Stimulated activated CD4-positive, alpha-beta T cell treated with anti-CD3 and anti-CD28 coated beads, Interleukin-15, amount 100 ng/mL, for 24 hours (primary cell): ENCODE data around the gene ADAMTS17.
"Not testable (repeated sequence)": the region's sequence is repeated elsewhere in the genome, so short reads cannot be mapped to it uniquely, and the experiment has no call there.

Source experiments
- DNase-seq: peaks from one replicate; pipeline ENCODE4 v3.0.0-alpha.2; 2020

The ADAMTS17 gene

DNA sequence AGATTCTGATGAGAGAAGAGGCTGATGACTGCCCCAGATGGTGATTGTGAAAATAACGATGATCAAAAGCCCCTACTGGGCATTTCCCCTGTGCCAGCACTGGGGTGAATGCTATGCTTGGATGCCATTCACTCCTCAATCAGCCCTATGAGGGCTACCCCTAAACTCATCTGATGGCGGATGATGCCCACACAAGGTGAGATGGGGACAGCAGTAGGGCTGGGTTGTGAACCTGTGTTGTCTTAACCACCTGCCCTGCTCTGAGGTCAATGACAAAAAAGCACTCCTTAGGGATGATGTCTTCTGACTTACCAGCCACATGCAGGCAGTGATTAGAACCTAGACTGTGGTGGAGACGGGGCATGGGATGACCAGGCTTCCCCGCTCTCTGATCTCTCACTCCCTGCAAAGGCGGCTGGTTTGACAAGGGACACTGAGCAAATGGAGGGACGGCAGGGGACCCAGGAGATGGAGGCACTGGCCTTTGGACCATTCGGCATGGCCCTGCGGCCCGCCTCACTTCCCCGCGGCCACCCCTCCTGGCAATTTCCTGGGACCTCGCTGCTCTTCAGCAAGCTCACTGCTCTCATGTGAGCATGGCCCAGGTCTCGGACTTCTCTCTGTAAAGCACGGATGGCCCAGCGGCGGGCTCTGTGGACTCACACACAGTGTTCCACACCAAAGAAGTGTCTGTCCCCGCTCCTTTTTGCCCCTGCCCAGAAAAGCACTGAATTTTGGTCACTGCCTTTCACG lies 357.1 kb downstream of the ADAMTS17 start:
- no peak for DNase-seq

DNA sequence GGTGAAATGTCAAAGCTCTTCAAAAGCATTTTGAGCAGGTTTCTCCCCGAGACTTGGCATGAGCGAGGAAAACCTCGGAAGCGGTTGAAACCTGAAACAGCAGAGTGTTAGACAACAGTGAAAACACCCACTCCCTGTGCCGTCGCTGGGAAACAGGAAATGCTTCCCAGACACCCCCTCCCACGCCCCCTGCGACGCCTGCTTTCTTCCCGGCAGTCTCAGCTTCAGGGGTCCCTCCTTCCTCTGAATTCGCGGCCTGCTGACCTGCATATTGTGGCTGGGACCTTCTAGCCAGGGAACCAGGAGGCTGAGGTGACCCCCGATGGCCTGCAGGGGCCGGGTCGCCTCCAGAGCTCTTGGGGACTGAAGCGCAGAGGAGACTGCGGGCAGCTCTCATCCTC lies 357.9 kb downstream of the ADAMTS17 start:
- no peak for DNase-seq

DNA sequence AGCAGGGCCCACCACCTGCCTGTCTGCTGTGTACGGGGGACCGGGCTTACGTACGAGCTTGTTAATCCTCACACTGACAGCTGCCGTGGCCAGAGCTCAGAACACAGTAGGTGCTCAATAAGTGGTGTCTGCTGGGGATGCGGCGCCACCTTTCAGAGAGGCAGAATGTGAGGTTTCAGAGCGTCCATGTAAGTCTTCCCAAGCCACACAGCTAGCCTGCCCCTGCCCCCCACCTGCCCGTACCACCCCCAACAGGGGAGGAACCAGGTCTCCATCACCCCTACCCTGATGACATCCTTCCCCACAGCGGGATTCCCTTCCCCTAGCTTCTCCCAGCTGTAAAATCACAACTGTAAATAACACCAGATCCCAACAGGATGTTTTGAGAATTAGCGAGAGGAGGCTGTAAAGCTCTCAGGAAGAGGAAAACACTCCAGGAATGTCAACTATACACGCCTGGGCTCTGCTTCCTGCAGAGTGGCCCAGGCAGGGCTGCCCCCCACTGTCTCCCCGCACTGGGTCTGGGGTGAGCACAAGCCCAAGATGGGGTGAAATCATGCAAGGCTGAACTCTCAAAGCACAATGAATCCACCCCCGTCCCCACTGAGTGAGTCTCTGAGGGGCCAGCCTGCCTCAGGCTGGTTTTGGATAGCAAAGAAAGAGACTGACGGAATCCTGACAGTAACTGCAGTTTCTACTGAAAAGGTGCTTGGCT lies 358.4 kb downstream of the ADAMTS17 start:
- no peak for DNase-seq

DNA sequence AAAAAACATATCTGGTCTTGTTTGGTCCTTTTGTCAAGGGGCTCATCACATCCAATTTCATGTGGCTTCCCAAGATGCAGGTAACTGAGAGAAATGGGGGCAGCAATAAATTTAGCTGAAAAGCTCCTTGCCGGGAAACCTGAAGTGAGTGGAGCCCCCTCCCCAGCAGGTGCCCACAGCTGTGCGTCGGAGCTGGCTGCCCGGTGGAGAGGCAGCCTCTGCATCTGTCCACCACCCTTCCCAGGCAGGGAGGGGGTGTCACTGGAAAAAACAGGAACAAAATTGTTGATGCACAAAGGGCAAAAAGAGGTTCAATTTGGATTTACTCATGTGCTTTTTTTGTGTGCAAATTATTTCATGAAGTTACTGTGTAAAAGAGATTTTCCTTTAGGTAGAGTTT lies 359.1 kb downstream of the ADAMTS17 start:
- no peak for DNase-seq

DNA sequence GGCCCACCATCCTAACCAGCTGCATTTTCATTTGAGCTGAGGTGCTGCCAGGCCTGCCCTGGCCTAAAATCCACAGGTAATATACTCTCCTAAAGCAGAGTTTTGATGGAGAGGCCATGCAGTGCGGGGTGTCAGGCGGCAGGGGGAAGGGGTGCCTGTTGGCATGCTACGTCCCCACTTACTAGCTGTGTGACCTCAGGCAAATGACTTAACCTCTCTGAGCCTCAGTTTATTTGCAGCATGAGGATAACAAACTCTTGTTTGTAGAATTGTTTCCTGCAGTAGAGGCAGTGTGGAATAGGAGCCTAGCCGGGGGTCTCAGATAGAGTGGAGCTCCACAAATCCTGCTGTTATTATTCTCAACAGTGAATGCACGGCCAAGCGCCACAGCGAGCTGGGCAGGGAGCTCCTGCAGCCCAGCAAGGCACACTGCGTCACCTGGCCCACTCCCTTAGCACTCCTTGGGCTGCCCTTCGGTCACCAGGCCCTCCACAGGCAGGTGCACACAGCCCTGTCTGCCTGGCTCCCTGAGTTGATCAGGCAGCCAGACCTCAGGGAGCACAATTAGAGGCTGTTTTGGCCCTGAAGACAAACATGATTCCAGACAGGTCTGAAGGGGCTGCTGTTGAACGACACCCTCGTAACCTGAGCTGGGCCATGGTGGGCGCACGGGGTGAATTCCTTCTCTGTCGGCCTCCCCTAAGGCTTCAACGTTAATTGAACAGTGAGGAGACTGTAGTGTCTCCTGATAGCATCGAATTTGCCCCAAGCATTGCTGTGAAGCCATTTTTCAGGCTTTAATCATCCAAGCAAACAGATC lies 359.7 kb downstream of the ADAMTS17 start:
- no peak for DNase-seq

DNA sequence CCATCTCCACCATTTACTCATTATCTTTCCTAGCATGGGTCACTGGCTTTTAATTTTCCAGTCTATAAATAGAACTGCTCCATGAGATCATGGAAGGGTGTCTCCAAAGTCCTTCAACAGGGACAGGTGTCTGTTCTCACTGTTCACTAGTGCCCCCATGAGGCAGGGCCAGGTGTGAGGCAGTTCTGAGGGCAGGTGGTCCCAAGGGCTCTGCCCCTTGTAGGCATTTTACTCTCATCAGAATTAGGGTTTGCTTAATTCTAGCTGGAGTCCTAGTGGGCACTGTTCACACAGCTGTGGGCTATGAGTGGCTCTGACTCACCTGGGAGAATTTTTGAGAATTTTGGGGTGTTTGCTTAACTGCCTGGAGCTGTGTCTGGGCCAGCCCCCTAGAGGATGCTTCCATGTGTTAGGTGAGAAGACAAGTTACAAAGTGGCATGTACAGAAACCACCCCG lies 360.6 kb downstream of the ADAMTS17 start:
- no peak for DNase-seq

DNA sequence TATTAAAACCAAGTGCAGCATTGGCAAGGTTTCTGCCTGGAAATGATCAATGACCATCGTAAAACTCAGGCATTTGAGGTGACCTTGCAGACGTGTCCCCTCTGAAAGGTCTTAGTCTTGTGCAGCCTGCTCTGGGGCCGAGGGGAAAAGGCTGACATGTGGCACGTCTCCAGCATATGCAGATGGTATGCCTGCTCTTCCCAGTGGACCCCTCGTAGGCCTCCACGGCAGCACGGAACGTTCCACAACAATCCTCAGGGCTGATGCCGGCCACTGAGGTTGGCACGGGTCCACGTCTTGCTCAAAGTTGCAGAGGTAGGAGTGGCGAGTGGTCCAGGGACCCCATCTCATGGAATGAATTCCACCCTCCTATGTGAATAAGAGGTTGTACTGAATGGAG lies 361.0 kb downstream of the ADAMTS17 start:
- no peak for DNase-seq

DNA sequence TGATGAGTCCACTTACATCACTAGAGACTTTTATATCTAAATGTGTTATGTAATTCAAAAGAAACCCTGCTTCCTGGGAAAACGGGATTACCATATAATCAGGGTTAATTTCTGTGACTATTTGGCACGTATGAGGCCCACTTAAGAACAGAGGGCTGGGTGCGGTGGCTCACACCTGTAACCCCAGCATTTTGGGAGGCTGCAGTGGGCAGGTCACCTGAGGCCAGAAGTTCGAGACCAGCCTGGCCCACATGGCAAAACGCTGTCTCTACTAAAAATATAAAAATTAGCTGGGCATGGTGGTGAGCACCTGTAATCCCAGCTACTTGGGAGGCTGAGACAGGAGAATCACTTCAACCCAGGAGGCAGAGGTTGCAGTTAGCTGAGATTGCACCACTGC lies 361.9 kb downstream of the ADAMTS17 start:
- DNase-seq = not testable (repeated sequence)

DNA sequence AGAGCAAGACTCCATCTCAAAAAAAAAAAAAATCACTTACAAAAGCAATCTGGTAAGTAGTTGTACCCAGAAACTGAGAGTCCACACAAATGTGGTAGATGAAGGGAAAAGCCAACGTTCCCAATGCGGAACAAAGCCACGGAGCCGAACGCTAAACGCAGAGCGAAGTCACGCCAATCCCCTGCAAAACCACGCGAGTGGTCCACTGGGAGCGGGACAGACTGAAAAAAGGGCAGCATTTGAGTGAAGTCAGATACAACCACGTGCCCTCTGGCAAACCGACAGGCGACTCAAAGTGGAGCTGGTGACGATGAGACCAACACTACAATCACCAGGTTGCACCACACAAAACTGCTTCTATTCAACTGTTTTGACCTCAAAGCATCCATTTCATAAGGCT lies 362.4 kb downstream of the ADAMTS17 start:
- DNase-seq = no peak

DNA sequence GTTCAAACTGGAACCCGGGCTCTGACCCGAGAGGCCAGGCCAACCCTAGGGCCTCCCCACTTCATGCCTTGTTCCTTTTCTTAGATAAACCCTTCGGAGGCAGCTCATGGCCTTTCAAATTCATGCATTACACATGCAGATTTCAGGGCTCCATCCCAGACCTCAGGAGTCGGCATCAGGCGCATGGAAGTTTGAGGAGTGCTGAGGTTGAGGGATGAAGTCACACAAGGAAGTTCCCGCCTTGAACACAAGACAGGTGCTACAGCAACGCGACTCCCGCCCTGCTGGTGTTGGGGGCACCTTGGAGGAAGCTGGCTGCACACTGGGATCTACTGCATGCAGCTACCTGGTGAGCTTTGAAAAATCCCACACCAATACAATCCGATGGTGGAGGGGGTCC lies 363.3 kb downstream of the ADAMTS17 start:
- DNase-seq = no peak

DNA sequence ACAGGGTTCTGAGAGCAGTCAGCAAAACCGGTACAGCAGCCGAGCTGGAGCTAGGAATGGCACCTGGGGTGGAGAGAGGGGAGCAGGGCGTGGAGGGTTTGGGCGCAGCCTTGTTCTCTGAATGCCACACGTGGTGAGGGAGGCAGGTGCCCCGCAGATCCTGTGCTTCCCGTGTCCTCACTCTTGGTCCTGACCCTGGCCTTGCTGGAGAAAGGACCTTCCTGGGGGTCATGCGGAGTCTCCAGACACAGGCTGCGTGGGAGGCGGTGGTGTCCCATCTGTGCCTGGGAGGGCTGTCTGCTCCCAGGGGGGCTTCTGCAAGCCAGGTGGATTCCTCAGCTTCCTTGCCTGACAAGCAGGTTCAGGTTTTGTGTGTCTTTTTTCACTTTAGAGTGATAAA lies 363.8 kb downstream of the ADAMTS17 start:
- no peak for DNase-seq

DNA sequence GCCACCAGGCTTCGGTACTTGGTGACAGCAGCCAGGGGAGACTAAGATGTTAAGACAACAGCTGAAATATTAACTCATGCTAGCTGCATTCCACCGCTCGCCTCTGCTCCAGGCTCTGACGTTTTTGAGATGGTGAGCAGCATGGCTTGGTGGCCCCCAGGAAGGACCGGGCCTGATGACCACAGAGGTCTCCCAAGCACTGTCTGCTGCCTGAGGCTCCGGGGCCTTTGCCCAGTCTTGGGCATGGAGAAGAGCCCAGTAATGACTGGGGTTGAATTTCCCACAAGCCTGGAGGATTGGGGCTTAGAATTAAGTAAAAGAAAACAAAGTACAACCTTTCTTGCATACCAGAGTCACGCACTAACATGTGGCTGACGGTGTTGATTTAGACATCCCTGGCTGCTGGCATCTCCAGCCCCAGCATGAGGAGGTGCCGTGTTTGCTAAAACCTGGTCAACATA lies 364.9 kb downstream of the ADAMTS17 start:
- no peak for DNase-seq

DNA sequence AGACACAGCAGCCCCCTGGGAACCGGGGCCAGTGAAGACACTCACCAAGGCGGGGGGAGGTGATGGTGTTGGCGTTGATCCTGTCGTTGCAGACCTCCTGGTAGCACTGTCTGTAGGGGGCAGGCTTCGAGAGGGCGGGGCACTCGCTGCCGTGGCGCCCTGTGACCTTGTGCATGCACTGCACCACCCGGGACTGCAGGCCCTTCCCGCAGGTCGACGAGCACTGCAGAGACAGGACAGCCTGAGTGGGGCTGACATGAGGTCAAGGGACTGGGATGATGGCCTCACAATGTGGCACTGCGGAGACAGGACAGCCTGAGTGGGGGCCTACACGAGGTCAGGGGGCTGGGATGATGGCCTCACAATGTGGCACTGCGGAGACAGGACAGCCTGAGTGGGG lies 365.8 kb downstream of the ADAMTS17 start:
- no peak for DNase-seq

DNA sequence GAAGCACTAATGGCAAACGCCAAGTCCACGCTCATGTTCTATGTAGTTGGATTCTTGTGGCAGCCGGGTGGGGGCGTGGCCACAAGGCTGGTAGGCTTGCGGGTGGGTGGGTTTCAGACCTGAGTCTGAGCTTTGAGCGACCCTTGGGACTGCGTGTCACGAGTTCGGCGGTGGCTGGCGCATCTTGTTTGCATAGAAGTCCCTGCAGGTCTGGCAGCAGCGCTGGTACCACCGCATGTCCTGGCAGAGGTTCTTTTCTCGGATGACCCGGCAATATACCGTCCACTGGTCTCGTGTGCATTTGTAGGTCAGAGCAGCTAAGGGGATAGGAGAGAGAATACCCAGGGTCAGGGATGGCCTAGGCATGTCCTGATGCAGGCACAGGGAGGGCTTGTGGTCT lies 367.5 kb downstream of the ADAMTS17 start:
- no peak for DNase-seq

DNA sequence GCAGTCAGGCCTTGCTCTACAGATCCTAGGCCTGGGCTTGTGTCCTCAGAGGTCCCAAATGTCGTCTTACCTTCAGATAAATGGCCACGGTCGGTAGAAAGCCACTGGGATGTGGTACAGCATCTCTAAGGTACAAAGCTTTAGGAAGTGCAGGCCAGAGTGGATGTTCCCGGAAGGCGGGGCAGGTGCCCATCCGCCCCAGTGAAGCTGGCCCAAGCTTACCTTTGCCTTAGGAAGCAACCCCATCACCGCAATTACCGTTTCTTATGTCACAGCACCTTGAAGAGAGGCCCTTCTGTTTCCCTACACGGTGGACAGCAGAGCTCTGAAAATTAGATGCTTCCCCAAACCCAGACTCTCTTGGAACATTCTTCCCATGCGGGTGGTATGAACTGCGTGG lies 368.4 kb downstream of the ADAMTS17 start:
- no peak for DNase-seq

DNA sequence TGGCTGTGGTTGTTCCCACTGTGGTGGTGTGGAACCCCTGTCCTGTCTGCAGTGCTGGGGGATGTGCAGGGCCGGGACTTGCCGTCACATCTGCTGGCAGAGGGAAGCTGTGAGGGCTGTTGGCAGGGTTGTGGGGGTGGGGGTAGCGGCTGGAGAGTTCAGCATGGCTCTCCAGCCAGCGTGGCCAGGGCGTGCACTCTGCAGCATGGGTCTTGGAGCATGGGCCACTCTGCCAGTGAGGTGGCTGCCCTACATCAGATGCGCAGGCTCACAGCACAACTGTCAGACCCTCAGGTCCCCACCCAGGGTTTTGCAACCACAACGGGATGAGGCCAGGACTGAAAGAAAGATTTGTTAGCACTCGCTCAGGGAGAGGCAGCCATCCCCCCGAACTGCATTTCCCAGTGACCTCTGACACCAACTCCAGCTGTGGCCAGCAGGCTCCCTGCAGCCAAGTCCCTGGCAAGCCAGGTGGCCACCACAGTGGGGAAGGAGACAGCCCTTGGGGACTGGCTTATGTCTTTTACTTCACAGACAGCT lies 370.8 kb downstream of the ADAMTS17 start:
- no peak for DNase-seq

DNA sequence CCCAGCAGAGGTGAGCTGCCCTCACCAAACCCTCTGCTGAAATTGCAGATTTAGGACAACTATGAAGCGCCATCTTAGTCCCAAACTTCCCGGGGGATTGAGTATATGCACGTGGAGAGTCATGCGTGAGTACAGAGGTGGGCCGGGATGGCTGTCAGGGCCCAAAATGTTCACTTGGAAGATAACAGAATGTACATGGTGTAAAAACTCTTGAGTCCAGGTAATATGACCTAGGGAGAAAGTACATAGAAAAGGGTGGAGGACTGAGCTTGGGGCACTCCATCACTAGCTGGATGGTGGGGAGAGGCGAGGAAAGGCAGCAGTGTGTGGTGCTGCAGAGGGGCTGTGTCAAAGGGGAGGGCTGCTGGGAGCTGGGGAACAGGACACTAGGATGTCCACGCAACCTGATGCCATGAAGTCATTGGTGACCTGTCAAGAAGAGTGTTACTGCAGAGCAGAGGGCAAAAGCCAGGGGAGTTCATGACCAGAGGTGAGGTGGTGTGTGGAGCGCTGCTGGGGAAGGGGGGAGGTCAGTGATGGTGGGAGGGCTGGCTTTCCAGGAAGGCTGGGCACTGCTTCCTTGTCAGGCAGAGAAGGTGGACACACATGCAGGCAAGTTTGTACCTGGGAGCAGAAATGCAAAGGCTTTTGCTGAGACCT lies 372.4 kb downstream of the ADAMTS17 start:
- DNase-seq = no peak

DNA sequence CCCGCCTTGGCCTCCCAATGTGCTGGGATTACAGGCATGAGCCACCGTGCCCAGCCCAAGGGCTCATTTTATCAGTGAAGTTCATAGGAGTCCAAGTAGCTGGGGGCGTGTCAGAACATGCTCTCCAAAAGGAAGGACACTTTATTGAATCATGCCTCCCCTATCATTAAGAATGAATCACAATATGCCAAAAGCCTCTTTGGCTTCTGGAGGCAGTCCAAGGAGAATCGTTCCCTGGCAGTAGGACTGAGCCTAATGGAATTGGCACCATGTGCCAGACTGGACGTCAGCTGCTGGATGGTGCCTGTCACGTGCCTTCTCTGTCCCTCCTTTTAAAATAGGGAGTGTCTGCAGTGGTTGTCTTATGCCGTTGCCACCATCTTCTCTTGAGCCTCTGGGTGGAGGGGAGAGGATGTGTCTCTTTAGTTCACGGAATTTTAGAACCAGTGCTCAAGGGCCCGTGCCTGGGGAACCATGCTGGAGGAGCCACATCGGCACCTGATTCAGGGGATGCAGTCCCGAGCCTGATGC lies 373.9 kb downstream of the ADAMTS17 start:
- no peak for DNase-seq

DNA sequence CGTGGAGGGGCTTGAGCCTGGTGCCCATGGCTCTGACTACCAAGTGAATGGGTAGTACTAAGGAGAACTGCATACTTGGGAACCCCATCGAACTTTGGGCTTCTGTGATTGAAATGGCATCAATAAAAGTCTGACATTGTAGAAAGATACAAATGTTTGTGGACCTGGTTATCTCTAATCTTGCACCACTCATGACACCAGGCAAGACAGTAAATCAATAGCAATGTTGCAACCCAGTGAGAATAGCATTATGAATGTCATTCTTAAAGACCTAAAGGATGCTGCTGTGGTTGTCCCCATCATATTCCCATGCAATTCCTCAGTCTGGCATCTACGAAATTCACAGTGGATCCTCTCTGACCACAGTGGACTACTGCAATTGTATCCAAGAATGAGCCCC lies 375.0 kb downstream of the ADAMTS17 start:
- no peak for DNase-seq

DNA sequence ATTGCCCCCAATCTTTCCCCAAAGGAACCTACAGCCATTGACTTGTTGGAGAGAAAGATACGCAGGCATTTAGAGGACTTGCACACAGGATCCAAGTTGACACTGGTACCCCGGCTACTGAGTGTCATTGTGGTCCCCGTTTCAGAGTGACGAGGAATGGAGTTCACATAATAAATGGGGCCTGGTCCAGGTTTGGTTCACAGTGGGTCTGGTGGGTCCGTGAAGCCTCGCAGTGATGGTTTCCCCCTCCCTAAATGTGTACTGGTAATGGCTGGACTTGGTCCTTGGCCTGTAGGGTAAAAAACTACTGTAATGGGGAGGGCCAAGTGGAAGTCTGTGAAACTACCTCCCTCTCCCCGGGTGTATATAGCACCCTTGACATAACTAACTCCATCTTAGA lies 376.4 kb downstream of the ADAMTS17 start:
- no peak for DNase-seq

DNA sequence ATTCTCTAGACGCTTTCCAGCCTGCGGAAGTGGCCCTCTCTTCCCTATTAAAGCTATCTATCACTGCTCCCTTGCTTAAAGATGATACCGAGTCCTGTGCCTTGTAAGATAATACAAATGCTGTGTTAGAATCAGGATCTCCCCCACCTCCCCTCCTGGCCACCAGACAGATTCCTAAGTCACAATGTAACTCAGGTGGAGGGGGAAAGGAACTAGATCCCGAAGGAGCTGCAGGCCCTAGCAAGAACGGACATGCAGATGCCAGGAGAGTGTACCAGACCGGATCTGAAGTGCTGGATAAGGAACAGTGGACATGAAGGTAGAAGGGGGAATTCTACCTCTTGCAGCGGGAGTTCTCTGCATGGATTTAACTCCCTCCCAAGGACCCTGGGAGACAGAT lies 377.8 kb downstream of the ADAMTS17 start:
- no peak for DNase-seq

DNA sequence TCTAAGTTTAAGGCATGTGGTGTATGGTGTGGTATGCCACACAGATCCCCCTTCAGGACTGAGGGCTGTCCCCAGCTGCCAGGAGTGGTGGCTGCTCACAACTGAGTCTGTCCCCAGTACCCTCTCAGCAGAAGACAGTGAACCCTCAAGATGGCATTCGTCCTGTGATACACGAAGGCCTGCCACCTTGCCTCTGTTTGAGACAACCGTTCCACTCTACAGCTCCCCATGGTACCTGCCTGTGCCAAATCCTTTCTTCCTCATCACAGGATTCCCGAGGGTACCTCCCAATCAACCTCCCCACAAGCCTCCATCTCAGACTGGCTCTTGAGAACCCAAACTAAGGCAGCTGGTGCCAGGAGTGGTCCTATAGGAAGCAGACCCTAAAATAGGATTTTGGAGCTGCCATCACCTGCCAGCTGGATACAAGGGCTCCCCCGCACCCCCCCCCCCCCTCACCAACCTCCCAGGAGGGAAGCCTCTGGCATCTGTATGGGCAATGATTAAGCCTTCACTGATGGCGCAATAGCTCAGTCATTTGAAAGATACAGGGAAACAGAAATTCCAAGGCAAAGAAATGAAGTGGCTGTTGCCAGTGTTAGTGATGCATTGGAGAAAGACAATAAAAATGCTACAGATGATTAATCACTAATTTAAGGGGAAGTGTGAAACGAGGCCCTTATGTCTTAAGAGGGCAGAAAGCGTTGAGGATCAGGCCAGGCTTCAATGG lies 378.5 kb downstream of the ADAMTS17 start:
- no peak for DNase-seq
